WTC11 (cell line): Measurements from ENCODE around the gene STARD13. TPM values are rescaled to one million over a fixed set of nuclear protein-coding genes. Genes with fewer than 3 reads are reported as not detected.

Source experiments
- ATAC-seq: fragments of 200-7000 bp; cut with Tn5 transposase; 2 replicates; pipeline ENCODE4 v1.10.0; 2021; ENCODE audit warnings: mild to moderate bottlenecking, moderate library complexity
- CTCF ChIA-PET: fragments of 300-600 bp; sonication (Branson Sonifier 250); formaldehyde crosslinking; loops from one replicate; lab custom pipeline; 2021; ENCODE audit warnings: antibody characterized with exemption; lab: Charles Lee
- POLR2A ChIA-PET: fragments of 350-600 bp; sonication (Branson Sonifier 250); formaldehyde crosslinking; loops from one replicate; lab custom pipeline; 2021; ENCODE audit warnings: antibody characterized with exemption; lab: Charles Lee
- DNase-seq: peaks from one replicate; pipeline ENCODE4 v3.0.0; 2021; ENCODE audit warnings: low spot score
- H3K27ac Mint-ChIP-seq: 2 replicates; pipeline ENCODE4 v1.8.0; 2021; ENCODE audit warnings: mixed read lengths
- H3K27me3 Mint-ChIP-seq: 2 replicates; pipeline ENCODE4 v1.8.0; 2021; ENCODE audit warnings: low read depth, mild to moderate bottlenecking, moderate library complexity, mixed read lengths
- H3K36me3 Mint-ChIP-seq: 2 replicates; pipeline ENCODE4 v1.8.0; 2021; ENCODE audit warnings: mixed read lengths
- H3K4me1 Mint-ChIP-seq: 2 replicates; pipeline ENCODE4 v1.8.0; 2022; ENCODE audit warnings: mixed read lengths
- H3K4me3 Mint-ChIP-seq: 2 replicates; pipeline ENCODE4 v1.8.0; 2021; ENCODE audit warnings: mild to moderate bottlenecking, moderate library complexity, mixed read lengths
- H3K9me3 Mint-ChIP-seq: 2 replicates; pipeline ENCODE4 v1.8.0; 2021; ENCODE audit warnings: mixed read lengths
- AFF4 ChIP-seq: sonication (generic); formaldehyde crosslinking; IDR thresholded peaks from 2 replicates; pipeline ENCODE4 v1.8.1; 2023; ENCODE audit warnings: mild to moderate bottlenecking, missing genetic modification reagents, borderline replicate concordance
- ESRRA ChIP-seq: sonication (generic); formaldehyde crosslinking; IDR thresholded peaks from 2 replicates; pipeline ENCODE4 v1.8.1; 2022; ENCODE audit warnings: mild to moderate bottlenecking, missing genetic modification reagents, borderline replicate concordance
- GTF2I ChIP-seq: fragments of 250-450 bp; sonication (Bioruptor Pico); conservative IDR thresholded peaks from 2 replicates; pipeline ENCODE4 v1.4.0; 2021; ENCODE audit warnings: mild to moderate bottlenecking
- JUN ChIP-seq: sonication (generic); formaldehyde crosslinking; IDR thresholded peaks from 2 replicates; pipeline ENCODE4 v1.8.0; 2023; ENCODE audit warnings: mild to moderate bottlenecking, missing genetic modification reagents
- NR2C2 ChIP-seq: sonication (generic); formaldehyde crosslinking; IDR thresholded peaks from 2 replicates; pipeline ENCODE4 v1.8.0; 2022; ENCODE audit warnings: mild to moderate bottlenecking, missing genetic modification reagents
- RORB ChIP-seq: fragments of 250-450 bp; sonication (Bioruptor Pico); IDR thresholded peaks from 2 replicates; pipeline ENCODE4 v1.9.0; 2021; ENCODE audit warnings: mild to moderate bottlenecking
- TP53 ChIP-seq: sonication (generic); formaldehyde crosslinking; IDR thresholded peaks from 2 replicates; pipeline ENCODE4 v1.8.1; 2023; ENCODE audit warnings: mild to moderate bottlenecking, missing genetic modification reagents
- ZNF219 ChIP-seq: sonication (generic); formaldehyde crosslinking; IDR thresholded peaks from 2 replicates; pipeline ENCODE4 v1.8.0; 2023; ENCODE audit warnings: missing genetic modification reagents, mild to moderate bottlenecking, borderline replicate concordance
- ZNF281 ChIP-seq: sonication (generic); formaldehyde crosslinking; IDR thresholded peaks from 2 replicates; pipeline ENCODE4 v1.8.0; 2023; ENCODE audit warnings: mild to moderate bottlenecking, missing genetic modification reagents
- ZNF671 ChIP-seq: fragments of 250-450 bp; sonication (Bioruptor Pico); IDR thresholded peaks from 2 replicates; pipeline ENCODE4 v1.8.0; 2021; ENCODE audit warnings: mild to moderate bottlenecking
- total RNA-seq: library from RNA; stranded (reverse); gene quantifications from 3 replicates; pipeline ENCODE4 v1.2.3, GENCODE V29; 2021
- TF ChIP-seq, protein P1 (sequence below): sonication (generic); formaldehyde crosslinking; IDR thresholded peaks from 2 replicates; pipeline ENCODE4 v1.8.0; 2022; ENCODE audit warnings: mild to moderate bottlenecking, missing genetic modification reagents
- TF ChIP-seq, protein P2 (sequence below): sonication (generic); formaldehyde crosslinking; IDR thresholded peaks from 2 replicates; pipeline ENCODE4 v1.8.1; 2023; ENCODE audit warnings: mild to moderate bottlenecking, missing genetic modification reagents, moderate library complexity
- TF ChIP-seq, protein P3 (sequence below): sonication (generic); formaldehyde crosslinking; IDR thresholded peaks from 2 replicates; pipeline ENCODE4 v1.8.0; 2022; ENCODE audit warnings: mild to moderate bottlenecking, missing genetic modification reagents
- TF ChIP-seq, protein P4 (sequence below): sonication (generic); formaldehyde crosslinking; IDR thresholded peaks from 2 replicates; pipeline ENCODE4 v1.8.1; 2022; ENCODE audit warnings: low read depth, missing genetic modification reagents, borderline replicate concordance
- TF ChIP-seq, protein P5 (sequence below): sonication (generic); formaldehyde crosslinking; IDR thresholded peaks from 2 replicates; pipeline ENCODE4 v1.8.1; 2023; ENCODE audit warnings: mild to moderate bottlenecking, missing genetic modification reagents, moderate library complexity

Gene STARD13
- total RNA-seq, 1 experiment from 2014 or later: 4.4 TPM

DNA sequence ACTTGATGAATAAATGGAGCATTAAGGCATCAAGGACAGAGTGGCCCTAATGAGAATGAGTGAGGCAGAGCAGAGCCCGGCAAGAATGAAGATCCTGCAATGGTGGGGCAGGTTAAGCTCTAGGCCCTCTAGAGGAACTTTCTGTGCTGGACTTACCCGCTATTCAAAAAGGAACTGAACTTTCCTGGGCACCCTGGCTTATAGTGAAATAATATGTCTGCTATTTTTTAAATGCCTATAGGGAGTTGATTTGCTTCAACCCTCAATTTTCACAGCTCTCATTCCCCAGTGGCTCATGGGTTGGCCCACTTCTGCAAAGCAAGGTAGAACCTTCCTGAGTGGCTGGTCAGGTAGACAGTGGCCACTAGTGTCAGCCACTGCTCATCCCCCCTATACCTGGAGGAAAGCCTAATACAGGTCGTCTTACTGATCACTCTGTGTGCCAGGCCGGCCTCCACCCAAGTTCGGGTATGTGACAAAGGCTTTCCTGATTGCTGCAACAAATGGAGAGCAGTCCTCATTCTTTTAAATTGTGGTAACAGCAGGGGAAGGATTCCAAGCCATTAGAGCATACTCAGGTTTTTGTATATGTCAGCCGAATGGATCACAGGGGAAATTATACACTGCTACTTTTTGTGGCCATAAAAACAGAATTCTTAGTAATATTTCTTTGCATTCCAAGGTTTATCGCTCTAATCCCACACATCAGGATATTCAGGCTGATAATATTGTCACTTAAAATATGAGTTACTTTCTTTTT is 166.4 kb downstream of the STARD13 start:
- ChIA-PET CTCF (no interaction called here), POLR2A (no interaction called here)
- TF ChIP-seq ESRRA (no peak), ZNF671 (CRISPR knock-in tag) (no peak), NR2C2 (no peak), RORB (CRISPR knock-in tag) (no peak), JUN (no peak), AFF4 (CRISPR knock-in tag) (no peak), TP53 (CRISPR knock-in tag) (no peak), GTF2I (CRISPR knock-in tag) (no peak), ZNF219 (CRISPR knock-in tag) (no peak), ZNF281 (no peak)
- TF ChIP-seq, protein P1, sequence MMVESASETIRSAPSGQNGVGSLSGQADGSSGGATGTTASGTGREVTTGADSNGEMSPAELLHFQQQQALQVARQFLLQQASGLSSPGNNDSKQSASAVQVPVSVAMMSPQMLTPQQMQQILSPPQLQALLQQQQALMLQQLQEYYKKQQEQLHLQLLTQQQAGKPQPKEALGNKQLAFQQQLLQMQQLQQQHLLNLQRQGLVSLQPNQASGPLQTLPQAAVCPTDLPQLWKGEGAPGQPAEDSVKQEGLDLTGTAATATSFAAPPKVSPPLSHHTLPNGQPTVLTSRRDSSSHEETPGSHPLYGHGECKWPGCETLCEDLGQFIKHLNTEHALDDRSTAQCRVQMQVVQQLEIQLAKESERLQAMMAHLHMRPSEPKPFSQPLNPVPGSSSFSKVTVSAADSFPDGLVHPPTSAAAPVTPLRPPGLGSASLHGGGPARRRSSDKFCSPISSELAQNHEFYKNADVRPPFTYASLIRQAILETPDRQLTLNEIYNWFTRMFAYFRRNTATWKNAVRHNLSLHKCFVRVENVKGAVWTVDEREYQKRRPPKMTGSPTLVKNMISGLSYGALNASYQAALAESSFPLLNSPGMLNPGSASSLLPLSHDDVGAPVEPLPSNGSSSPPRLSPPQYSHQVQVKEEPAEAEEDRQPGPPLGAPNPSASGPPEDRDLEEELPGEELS: no peak
- TF ChIP-seq, protein P2, sequence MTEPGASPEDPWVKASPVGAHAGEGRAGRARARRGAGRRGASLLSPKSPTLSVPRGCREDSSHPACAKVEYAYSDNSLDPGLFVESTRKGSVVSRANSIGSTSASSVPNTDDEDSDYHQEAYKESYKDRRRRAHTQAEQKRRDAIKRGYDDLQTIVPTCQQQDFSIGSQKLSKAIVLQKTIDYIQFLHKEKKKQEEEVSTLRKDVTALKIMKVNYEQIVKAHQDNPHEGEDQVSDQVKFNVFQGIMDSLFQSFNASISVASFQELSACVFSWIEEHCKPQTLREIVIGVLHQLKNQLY (CRISPR knock-in tag): no peak
- TF ChIP-seq, protein P3, sequence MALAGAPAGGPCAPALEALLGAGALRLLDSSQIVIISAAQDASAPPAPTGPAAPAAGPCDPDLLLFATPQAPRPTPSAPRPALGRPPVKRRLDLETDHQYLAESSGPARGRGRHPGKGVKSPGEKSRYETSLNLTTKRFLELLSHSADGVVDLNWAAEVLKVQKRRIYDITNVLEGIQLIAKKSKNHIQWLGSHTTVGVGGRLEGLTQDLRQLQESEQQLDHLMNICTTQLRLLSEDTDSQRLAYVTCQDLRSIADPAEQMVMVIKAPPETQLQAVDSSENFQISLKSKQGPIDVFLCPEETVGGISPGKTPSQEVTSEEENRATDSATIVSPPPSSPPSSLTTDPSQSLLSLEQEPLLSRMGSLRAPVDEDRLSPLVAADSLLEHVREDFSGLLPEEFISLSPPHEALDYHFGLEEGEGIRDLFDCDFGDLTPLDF (CRISPR knock-in tag): no peak
- TF ChIP-seq, protein P4, sequence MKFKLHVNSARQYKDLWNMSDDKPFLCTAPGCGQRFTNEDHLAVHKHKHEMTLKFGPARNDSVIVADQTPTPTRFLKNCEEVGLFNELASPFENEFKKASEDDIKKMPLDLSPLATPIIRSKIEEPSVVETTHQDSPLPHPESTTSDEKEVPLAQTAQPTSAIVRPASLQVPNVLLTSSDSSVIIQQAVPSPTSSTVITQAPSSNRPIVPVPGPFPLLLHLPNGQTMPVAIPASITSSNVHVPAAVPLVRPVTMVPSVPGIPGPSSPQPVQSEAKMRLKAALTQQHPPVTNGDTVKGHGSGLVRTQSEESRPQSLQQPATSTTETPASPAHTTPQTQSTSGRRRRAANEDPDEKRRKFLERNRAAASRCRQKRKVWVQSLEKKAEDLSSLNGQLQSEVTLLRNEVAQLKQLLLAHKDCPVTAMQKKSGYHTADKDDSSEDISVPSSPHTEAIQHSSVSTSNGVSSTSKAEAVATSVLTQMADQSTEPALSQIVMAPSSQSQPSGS (CRISPR knock-in tag): no peak
- TF ChIP-seq, protein P5, sequence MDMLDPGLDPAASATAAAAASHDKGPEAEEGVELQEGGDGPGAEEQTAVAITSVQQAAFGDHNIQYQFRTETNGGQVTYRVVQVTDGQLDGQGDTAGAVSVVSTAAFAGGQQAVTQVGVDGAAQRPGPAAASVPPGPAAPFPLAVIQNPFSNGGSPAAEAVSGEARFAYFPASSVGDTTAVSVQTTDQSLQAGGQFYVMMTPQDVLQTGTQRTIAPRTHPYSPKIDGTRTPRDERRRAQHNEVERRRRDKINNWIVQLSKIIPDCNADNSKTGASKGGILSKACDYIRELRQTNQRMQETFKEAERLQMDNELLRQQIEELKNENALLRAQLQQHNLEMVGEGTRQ (CRISPR knock-in tag): no peak
- H3K36me3 Mint-ChIP-seq: peaks cover 3% of the 10 kb centered on the region
- H3K9me3 Mint-ChIP-seq: no peaks in the 10 kb centered on the region
- no peaks in the 10 kb centered on the region for H3K27me3 Mint-ChIP-seq
- H3K27ac Mint-ChIP-seq: 0 out of 2 replicates have a peak overlapping the region, but pooled peaks have one; percentile 22
- H3K4me3 Mint-ChIP-seq: no peak overlapping the region
- no peak for DNase-seq
- ATAC-seq: peak; percentile 68
- H3K4me1 Mint-ChIP-seq: peaks cover 15% of the 10 kb centered on the region
